Measurements from ENCODE around the gene ADGRA1.

- TF ChIP-seq CTCF (IDR thresholded peaks at IDR 0.05; ENCODE audit: low read length) (no peak), EZH2 (optimal IDR thresholded peaks at IDR 0.05; ENCODE audit: low read depth, low read length) (no peak), EZH2phosphoT487 (IDR thresholded peaks at IDR 0.05; ENCODE audit: low read length) (no peak)
Observed at GRCh38 chr10:133158437-133158755, 70.7 kb downstream of the ADGRA1 start.

Data from MM.1S (cell line).